Fibroblast of upper back skin (primary cell): ENCODE data around the gene RAP1A.
"Not testable (repeated sequence)": the region's sequence is repeated elsewhere in the genome, so short reads cannot be mapped to it uniquely, and the experiment has no call there.

Source experiments
- DNase-seq: peaks from one replicate; pipeline ENCODE4 v3.0.0-alpha.2; 2013

The RAP1A gene

DNA sequence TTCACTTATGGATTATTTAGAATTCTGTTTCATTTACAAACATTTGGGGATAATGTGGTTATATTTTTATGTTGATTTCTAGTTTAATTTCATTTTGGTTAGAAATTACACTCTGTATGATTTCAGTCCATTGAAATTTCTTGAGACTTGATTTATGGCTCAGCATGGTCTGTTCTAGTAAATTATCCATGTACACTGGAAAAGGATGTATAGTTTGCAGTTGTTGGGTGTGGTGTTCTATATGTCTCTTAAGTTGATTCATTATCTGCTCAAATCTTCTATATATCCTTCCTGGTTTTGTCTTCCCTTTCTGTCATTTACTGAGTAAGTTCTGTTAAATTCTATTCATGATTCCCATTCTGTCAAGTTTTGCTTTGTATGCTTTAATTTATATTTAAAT is 52.3 kb downstream of the RAP1A start:
- no peak for DNase-seq

DNA sequence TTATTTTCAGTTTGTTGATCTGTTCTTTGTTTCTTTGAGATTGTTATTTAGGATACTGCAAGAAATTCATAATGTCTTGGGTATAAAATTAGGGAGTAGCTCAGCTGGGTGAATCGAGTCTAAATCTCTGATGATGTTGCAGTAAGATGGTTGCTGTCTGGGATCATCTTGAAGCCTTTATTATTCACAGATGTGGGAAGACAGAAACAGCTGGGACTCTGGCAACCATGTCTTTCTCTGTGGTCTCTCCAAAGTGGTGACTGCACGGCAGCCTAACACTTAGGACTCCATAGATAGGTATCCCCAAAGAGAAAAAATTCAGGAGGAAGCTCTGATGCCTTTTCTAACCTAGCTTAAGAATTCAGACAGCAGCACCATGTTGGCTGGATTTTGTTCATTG is 52.7 kb downstream of the RAP1A start:
- DNase-seq = peak; percentile 68

- no peak for DNase-seq
Measured at GRCh38 chr1:111677604-111678003, 58.0 kb downstream of the RAP1A start.

- DNase-seq = no peak
Measured at GRCh38 chr1:111679541-111679940, 60.0 kb downstream of the RAP1A start.

DNA sequence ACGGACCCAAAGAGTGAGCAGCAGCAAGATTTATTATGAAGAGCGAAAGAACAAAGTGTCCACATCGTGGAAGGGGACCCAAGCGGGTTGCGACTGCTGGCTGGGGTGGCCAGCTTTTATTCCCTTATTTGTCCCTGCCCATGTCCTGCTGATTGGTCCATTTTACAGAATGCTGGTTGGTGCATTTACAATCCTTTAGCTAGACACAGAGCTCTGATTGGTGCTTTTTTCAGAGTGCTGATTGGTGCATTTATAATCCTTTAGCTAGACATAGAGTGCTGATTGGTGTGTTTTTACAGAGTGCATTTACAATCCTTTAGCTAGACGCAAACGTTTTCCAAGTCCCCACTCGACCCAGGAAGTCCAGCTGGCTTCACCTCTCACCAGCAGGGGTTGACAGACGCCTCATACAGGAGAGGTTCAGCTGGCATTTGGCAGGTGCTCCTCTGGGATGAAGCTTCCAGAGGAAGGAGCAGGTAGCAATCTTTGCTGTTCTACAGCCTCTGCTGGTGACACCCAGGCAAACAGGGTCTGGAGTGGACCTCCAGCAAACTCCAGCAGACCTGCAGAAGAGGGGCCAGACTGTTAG is 60.7 kb downstream of the RAP1A start:
- not testable (repeated sequence) for DNase-seq

GRCh38 chr1:111685293-111686153 is 65.9 kb downstream of the RAP1A start:
- DNase-seq = not testable (repeated sequence)

- peak; percentile 98 for DNase-seq
Measured at GRCh38 chr1:111690306-111690617, 70.7 kb downstream of the RAP1A start.

- DNase-seq = no peak
Measured at GRCh38 chr1:111691886-111692285, 72.3 kb downstream of the RAP1A start.

GRCh38 chr1:111695801-111696200 is 76.2 kb downstream of the RAP1A start:
- no peak for DNase-seq

DNA sequence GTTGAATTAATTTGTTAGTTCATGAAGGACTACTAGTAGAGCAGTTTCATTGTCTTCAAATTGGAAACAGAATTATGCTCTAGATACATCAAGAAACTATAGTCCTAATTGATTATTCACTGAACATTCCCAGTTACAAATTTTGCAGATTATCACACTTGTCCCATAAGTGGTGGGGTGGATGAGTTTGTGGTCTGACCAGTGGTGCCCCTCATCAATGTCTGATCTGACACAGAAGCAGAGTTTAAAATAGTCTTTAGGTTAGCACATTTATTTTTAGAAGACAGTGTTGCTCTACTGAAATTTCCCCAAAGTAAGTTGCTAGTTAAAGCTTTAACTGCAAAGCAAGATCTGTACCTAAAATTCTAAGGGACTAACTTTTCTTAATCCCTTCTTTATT is 76.7 kb downstream of the RAP1A start:
- no peak for DNase-seq

- no peak for DNase-seq
Measured at GRCh38 chr1:111699268-111699667, 79.7 kb downstream of the RAP1A start.

DNA sequence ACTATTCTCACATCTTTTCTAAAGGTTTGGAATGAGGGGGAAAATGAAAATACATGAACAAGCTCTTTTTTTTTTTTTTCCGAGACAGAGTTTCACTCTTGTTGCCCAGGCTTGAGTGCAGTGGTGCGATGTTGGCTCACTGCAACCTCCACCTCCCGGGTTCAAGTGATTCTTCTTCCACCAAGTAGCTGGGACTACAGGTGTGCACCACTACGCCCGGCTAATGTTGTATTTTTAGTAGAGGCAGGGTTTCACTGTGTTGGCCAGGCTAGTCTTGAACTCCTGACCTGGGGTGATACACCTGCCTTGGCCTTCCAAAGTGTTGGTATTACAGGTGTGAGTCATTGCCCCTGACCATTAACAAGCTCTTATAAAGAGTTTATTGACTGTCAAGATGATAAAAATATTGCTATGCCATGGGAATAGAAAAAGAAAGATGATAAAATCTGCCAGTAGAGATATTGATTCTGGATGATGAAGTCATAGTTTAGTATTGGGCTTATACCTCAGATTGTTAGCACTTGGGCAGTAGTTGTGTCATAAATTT is 83.0 kb downstream of the RAP1A start:
- DNase-seq = no peak

GRCh38 chr1:111704240-111704639 is 84.7 kb downstream of the RAP1A start:
- no peak for DNase-seq

DNA sequence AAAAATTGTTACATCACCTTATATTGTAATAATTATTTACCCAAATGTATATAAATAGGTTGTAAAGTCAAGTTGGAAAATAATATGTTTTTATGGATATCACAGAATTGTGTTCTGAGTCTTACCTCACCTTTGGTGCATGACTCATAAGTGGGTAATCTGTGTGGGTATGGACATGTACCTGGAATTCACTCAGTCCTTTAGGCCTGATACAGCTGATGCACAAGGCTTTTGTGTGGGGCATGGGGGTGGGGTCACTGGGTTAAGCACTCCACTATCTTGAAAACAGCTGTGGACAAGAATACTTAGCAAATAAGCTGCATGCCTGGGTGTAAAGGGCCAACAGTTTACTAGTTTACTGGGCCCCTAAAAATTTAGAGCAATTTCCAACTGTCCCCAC is 85.2 kb downstream of the RAP1A start:
- no peak for DNase-seq

- DNase-seq = no peak
Measured at GRCh38 chr1:111705841-111706240, 86.3 kb downstream of the RAP1A start.

- DNase-seq = no peak
Measured at GRCh38 chr1:111706921-111707320, 87.3 kb downstream of the RAP1A start.

- DNase-seq = no peak
Measured at GRCh38 chr1:111707906-111708305, 88.3 kb downstream of the RAP1A start.

DNA sequence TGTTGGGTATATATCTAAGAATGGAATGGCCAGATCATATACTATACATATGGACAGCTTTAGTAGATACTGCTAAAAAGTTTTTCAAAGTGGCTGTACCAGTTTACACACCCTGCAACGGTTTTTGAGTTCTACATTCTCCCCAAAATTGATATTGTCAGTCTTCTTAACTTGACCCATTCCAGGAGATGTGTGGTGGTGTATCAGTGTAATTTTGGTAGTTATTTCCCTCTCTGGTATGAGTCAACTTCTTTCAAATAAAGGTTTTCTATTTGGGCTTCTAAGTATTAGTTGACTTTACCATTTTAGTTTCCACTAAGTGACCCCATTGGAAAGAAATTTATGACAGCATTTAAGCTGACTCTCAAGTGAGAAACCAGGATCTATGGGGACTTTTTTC is 90.4 kb downstream of the RAP1A start:
- DNase-seq = no peak

GRCh38 chr1:111716333-111716732 is 96.7 kb downstream of the RAP1A start:
- no peak for DNase-seq

DNA sequence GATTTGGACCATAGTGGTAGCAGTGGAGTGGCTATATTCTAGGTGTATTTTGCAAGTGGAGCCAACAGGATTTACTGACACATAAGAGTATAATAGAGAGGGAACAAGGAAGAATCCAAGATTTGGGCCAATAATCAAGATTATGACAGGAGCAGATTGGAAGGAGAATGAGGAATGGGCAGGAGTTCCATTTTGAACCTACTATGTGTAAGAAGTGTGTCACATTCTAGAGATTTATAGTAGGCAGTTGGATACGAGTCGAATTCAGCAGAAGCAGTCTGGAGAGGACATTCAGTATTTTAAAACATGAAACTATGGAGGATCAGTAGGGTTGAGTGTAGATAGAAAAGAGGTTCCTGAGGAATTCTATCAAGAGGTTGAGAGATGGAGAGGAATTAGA is 97.9 kb downstream of the RAP1A start:
- no peak for DNase-seq

- no peak for DNase-seq
Measured at GRCh38 chr1:111719135-111719534, 99.5 kb downstream of the RAP1A start.

DNA sequence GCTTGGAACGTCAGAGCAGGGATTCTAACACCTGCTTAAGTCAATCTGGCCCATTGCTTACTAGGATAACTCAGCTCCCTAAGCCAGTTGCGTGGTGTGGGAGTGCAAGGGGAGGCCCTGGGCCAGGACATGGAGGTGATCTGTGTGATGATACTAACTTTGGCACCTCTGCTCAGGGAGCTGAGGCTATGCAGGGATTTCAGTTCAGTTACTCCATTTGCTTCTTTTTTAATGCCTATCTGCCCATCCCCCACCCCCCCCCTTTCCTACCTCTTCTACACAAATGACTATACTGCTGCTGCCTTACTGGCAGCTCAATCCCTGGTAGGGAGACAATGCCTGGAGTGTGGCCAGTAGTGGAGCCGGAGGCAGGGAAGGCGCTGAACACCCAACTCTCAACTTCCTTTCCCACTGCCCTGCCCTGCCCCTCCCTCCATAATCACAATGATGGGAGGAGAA is 100.1 kb downstream of the RAP1A start:
- no peak for DNase-seq

GRCh38 chr1:111720274-111720976 is 100.8 kb downstream of the RAP1A start:
- no peak for DNase-seq
